Inferior parietal cortex (tissue), 1 donor: Measurements from ENCODE around the gene SLC44A4.
"Not testable (repeated sequence)": the region's sequence is repeated elsewhere in the genome, so short reads cannot be mapped to it uniquely, and the experiment has no call there.

Experiments
- DNase-seq: peaks from one replicate; pipeline ENCODE4 v3.0.0-alpha.2; 2016; ENCODE audit errors: extremely low spot score

The SLC44A4 gene

GRCh38 chr6:31879901-31880300 is 1.1 kb upstream of the SLC44A4 start:
- DNase-seq = no peak

GRCh38 chr6:31879143-31879542 is 346 bp upstream of the SLC44A4 start:
- DNase-seq = no peak

- no peak for DNase-seq
Measured at GRCh38 chr6:31878222-31878621, 575 bp downstream of the SLC44A4 start.

GRCh38 chr6:31877651-31878161 is 1.1 kb downstream of the SLC44A4 start:
- DNase-seq = no peak

GRCh38 chr6:31877125-31877650 is 1.6 kb downstream of the SLC44A4 start:
- no peak for DNase-seq

GRCh38 chr6:31876357-31876756 is 2.4 kb downstream of the SLC44A4 start:
- DNase-seq = no peak

- no peak for DNase-seq
Measured at GRCh38 chr6:31875877-31876276, 2.9 kb downstream of the SLC44A4 start.

- DNase-seq = no peak
Measured at GRCh38 chr6:31874836-31875572, 3.8 kb downstream of the SLC44A4 start.

- no peak for DNase-seq
Measured at GRCh38 chr6:31874084-31874670, 4.6 kb downstream of the SLC44A4 start.

GRCh38 chr6:31871046-31871659 is 7.6 kb downstream of the SLC44A4 start:
- no peak for DNase-seq

GRCh38 chr6:31870385-31870921 is 8.3 kb downstream of the SLC44A4 start:
- DNase-seq = no peak

- no peak for DNase-seq
Measured at GRCh38 chr6:31869343-31869742, 9.5 kb downstream of the SLC44A4 start.

- not testable (repeated sequence) for DNase-seq
Measured at GRCh38 chr6:31868658-31868971, 10.2 kb downstream of the SLC44A4 start.

- DNase-seq = no peak
Measured at GRCh38 chr6:31865205-31866118, 13.3 kb downstream of the SLC44A4 start.

GRCh38 chr6:31864818-31865204 is 14.0 kb downstream of the SLC44A4 start:
- DNase-seq = no peak

GRCh38 chr6:31864123-31864562 is 14.7 kb downstream of the SLC44A4 start:
- not testable (repeated sequence) for DNase-seq

GRCh38 chr6:31862344-31863235 is 16.2 kb downstream of the SLC44A4 start, which contains the start of gene NEU1:
Gene NEU1 (minus strand): TSS chr6:31862821. CDS start chr6:31862776, 45 bp downstream.
- DNase-seq = peak; percentile 100

- DNase-seq = no peak
Measured at GRCh38 chr6:31861919-31862343, 16.9 kb downstream of the SLC44A4 start.

- no peak for DNase-seq
Measured at GRCh38 chr6:31861150-31861549, 17.6 kb downstream of the SLC44A4 start.

- no peak for DNase-seq
Measured at GRCh38 chr6:31860349-31860748, 18.4 kb downstream of the SLC44A4 start.
